HG03039 (cell line): Measurements from ENCODE around the gene UQCRC1.

ENCODE experiments used
- ATAC-seq: cut with Tn5 transposase; IDR thresholded peaks from one replicate; pipeline ENCODE4 v1.9.1; 2021; ENCODE audit warnings: mild to moderate bottlenecking, moderate library complexity; ENCODE audit not compliant: unreplicated experiment

The UQCRC1 gene

GRCh38 chr3:48599509-48600285 lies 9.7 kb downstream of the UQCRC1 start:
- no peak for ATAC-seq

- no peak for ATAC-seq
Measured at GRCh38 chr3:48599077-48599501, 10.4 kb downstream of the UQCRC1 start.

GRCh38 chr3:48598323-48599076 lies 10.9 kb downstream of the UQCRC1 start:
- ATAC-seq: no peak

- no peak for ATAC-seq
Measured at GRCh38 chr3:48597408-48597800, 12.0 kb downstream of the UQCRC1 start.

- ATAC-seq: no peak
Measured at GRCh38 chr3:48596676-48597407, 12.6 kb downstream of the UQCRC1 start.

- no peak for ATAC-seq
Measured at GRCh38 chr3:48596157-48596556, 13.3 kb downstream of the UQCRC1 start.

GRCh38 chr3:48595526-48596121 lies 13.8 kb downstream of the UQCRC1 start:
- no peak for ATAC-seq

GRCh38 chr3:48595075-48595525 lies 14.3 kb downstream of the UQCRC1 start, which contains the start of gene COL7A1:
Gene COL7A1, minus strand, starts transcription at chr3:48595329. Its CDS starts 170 bp downstream, at chr3:48595159.
- no peak for ATAC-seq

GRCh38 chr3:48594417-48595049 lies 14.9 kb downstream of the UQCRC1 start:
- no peak for ATAC-seq

- no peak for ATAC-seq
Measured at GRCh38 chr3:48593337-48593736, 16.1 kb downstream of the UQCRC1 start.

- no peak for ATAC-seq
Measured at GRCh38 chr3:48592519-48593087, 16.8 kb downstream of the UQCRC1 start.

GRCh38 chr3:48591886-48592518 lies 17.4 kb downstream of the UQCRC1 start:
- no peak for ATAC-seq

DNA sequence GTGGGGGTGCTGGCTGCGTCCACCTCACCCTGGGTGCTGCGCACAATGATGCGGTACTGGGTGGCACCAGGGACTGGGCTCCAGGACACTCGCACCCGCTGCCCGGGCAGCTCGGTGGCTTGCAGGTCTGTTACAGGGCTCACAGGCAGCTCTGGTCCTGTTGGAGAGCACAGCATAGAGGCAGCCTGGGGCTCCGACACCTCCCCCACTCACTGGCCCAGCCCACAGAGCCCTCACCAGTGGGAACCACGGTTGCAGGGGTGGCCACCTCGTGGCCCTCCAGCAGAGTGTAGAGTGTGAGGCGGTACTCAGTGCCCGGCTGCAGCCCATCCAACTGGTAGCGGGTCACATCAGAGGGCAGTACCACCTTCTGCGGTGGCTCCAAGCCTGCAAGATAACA lies 18.0 kb downstream of the UQCRC1 start:
- ATAC-seq: no peak

DNA sequence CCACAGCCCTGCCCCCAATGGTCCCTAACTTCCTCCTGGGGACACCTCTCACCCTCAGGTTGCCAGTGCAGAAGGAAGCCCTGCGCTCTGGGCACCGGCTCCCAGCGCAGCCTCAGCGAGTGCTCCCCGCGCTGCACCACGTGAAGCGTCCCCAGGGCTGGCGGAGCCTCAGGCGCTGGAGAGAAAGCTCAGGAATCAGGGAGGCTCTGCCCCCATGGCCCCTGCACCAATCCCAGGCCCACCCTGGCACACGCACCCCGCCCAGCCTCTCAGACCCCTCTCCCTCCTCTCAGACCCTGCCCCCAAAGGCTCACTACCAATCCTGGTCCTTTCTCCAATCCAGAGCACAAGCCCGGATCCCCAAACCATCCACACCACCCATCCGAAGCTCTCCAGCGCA lies 21.2 kb downstream of the UQCRC1 start:
- ATAC-seq: no peak

- no peak for ATAC-seq
Measured at GRCh38 chr3:48587686-48588085, 21.8 kb downstream of the UQCRC1 start.

DNA sequence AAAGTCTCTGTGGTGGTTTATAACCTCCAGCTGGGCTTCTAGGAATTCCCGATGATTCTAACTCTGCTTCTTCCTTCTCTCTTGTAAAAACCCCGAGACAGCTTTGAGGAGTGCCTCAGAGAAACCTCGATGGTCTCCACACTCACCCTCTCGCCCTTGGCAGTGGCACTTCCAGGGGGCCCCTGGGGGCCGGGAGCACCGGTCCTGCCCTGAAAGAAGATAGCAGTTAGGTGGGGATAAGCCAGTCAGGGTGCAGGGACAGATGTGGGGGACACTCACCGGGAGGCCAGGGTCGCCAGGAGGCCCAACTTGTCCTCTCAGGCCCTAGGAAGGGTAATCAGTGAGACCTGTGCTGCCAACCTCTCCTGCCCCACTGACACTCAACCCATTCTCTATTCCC lies 24.0 kb downstream of the UQCRC1 start:
- no peak for ATAC-seq

DNA sequence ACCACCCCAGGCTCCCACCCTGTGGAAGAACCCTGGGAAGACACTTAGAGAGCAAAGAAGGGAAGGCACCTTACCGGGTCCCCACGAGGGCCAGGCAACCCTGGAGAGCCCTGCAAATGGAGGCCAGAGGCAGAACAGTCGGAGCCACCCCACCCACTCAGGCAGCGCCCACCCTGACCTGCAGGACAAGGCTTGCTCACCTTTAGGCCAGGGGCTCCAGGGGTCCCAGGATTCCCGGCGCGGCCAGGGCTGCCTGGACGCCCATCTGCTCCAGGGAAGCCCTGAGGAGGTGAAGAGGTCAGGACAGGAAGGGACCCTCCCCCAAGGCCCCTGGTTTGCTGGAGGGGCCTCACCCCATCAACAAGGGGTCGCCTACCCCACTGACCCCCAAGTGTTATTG lies 24.6 kb downstream of the UQCRC1 start:
- no peak for ATAC-seq

- no peak for ATAC-seq
Measured at GRCh38 chr3:48581621-48582481, 27.6 kb downstream of the UQCRC1 start.

DNA sequence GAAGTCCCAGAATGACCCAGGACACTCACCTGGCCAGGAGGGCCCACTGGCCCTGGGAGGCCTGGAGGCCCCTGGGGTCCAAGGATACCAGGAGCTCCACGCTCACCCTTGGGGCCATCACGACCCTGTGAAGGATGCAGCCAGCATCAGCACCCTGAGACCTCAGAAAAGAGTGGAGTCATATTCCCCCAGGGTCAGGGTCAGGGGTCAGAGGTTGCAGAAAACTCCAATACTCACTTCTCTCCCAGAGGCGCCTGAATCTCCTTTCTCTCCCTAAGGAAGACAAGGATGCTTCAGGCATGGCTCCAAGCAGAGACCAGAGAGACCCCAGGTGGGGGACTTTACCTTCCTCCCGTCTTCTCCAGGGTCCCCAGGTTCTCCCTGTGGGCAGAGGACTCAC lies 32.8 kb downstream of the UQCRC1 start:
- no peak for ATAC-seq
